Esophagus (tissue), 2 donors: Measurements from ENCODE around the gene OR51Q1. TPM values are rescaled to one million over a fixed set of nuclear protein-coding genes. Genes with fewer than 3 reads are reported as not detected.

Source experiments
- H3K27ac ChIP-seq, 2 donors: one replicate each; pipeline ENCODE4 v1.5.1; 2013; ENCODE audit warnings: low read depth in 2 of 2, mild to moderate bottlenecking in 2 of 2, inconsistent platforms in 1 of 2, low read length in 1 of 2, moderate library complexity in 1 of 2
- H3K27me3 ChIP-seq, 2 donors: one replicate each; pipeline ENCODE4 v1.6.1; 2013; ENCODE audit warnings: low read length in 2 of 2, control low read depth in 1 of 2, mild to moderate bottlenecking in 1 of 2; ENCODE audit not compliant: insufficient read depth in 2 of 2, control insufficient read depth in 1 of 2
- H3K36me3 ChIP-seq, 2 donors: one replicate each; pipeline ENCODE4 v1.6.1; 2013; ENCODE audit warnings: low read length in 1 of 2; ENCODE audit not compliant: control insufficient read depth in 2 of 2, insufficient read depth in 2 of 2
- H3K4me1 ChIP-seq, 2 donors: one replicate each; pipeline ENCODE4 v1.6.1; 2013; ENCODE audit warnings: low read length in 1 of 2; ENCODE audit not compliant: control insufficient read depth in 2 of 2, insufficient read depth in 2 of 2
- H3K4me3 ChIP-seq, 2 donors: one replicate each; pipeline ENCODE4 v1.5.1; 2013; ENCODE audit warnings: low read length in 2 of 2, mild to moderate bottlenecking in 2 of 2, low read depth in 1 of 2, moderate library complexity in 1 of 2
- H3K9me3 ChIP-seq, 2 donors: one replicate each; pipeline ENCODE4 v1.6.1; 2013; ENCODE audit warnings: mild to moderate bottlenecking in 2 of 2, low read depth in 1 of 2, low read length in 1 of 2, moderate library complexity in 1 of 2; ENCODE audit not compliant: control insufficient read depth in 2 of 2, insufficient read depth in 1 of 2
- WGBS, 2 donors: extraction: QIAGEN DNeasy Blood & Tissue Kit; methylation state at CpG; one replicate each; pipeline ENCODE4 v1.1.7; 2013; 5-methylcytosine and 5-hydroxymethylcytosine counted together
- polyA plus RNA-seq, 2 donors: library from polyadenylated mRNA; stranded (reverse); fragments of 200-250 nt; gene quantifications; one replicate each; pipeline ENCODE4 v1.2.3, GENCODE V29; 2013
- donor health status: healthy with polysubstance abuse.
- donor health status: Bipolar disorder and iron deficiency.

Gene OR51Q1
- polyA plus RNA-seq, 2 donors: not detected

DNA sequence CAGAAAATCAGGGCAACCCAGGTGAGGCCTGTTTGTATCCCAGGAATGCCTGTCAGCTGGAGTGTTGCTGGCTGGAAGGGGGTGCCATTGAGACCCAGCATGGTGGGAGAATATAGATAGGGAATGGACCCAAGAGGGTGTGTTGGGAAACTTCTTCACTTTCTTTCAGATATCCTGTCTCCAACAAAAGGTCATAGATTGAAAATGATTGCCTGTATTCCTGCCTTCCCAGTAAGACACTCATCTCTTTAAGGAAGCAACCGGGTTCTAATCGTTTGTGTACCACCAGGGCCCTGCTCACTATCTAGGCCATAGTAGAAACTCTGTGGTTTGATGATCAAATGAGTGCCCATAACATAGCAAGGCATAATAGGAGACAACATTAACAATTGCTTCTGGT, 19.5 kb downstream of the OR51Q1 start, which contains the start of gene OR51I1:
OR51I1 (minus strand) TSS at position 101 of the 400 bp plus-strand sequence; CDS start at position 101, 0 bp downstream.
- 30 to 39% methylated on average over 2 of the region's 2 CpGs for WGBS, 2 donors
- H3K27me3 ChIP-seq: no peaks in the 10 kb centered on the region
- no peaks in the 10 kb centered on the region for H3K4me1 ChIP-seq
- no peak within 1 kb of the TSS for H3K27ac ChIP-seq
- no peak within 1 kb of the TSS for H3K4me3 ChIP-seq
- no peaks in the 10 kb centered on the region for H3K9me3 ChIP-seq
- H3K36me3 ChIP-seq: no peaks in the 10 kb centered on the region

DNA sequence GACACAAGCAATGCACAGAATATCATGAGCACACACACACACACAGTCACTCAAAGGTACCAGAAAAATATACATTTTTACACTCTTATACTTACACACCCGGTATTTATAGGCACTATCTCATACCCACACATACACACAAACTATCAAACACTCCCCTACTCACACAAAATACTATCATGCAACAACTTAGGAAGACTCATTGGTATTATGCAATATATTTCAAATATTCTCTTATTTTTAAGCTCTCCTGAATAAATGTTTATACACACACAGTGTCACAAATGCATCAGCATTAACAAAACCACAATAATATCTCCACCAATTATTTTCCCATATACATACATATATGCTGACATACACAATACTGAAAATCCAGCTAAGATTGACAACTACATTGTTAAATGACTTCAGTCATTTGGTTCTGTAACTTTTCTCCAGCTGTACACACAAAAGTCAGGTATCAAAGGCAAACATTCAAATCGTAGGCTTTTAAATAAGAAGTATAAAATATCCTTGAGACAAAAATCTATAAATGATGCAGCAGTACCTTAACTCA, 22.0 kb downstream of the OR51Q1 start:
- H3K4me3 ChIP-seq: no peak overlapping the region
- H3K27me3 ChIP-seq: no peaks in the 10 kb centered on the region
- no peaks in the 10 kb centered on the region for H3K36me3 ChIP-seq
- H3K4me1 ChIP-seq: no peaks in the 10 kb centered on the region
- H3K27ac ChIP-seq: no peak overlapping the region
- no peaks in the 10 kb centered on the region for H3K9me3 ChIP-seq
- 36 to 39% methylated on average over 2 of the region's 2 CpGs for WGBS, 2 donors

DNA sequence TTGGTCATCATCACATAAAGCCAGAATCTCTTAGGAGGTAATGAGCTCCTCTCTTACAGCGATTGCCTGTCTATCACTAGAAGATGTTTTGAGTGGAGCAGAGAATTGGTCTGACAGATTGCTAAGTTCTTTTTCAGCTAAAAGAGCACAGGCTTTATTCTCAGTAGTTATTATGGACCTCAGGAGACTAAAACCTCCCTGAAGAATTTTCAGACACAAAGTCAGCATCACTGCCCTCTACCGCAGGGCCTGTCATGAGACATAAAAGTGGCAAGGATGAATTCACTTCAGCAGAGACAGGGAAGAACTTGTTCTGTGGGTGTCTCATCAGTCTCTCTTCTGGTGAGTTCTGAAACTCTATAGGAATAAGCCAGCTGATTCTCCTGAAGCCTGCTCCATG, 27.1 kb downstream of the OR51Q1 start, which contains the start of gene OR51I2:
OR51I2 (plus strand) TSS at position 301 of the 400 bp plus-strand sequence. CDS start 4,166 bp downstream, outside the sequence.
- H3K4me3 ChIP-seq: no peak within 1 kb of the TSS
- H3K4me1 ChIP-seq: no peaks in the 10 kb centered on the region
- no peaks in the 10 kb centered on the region for H3K27me3 ChIP-seq
- no peaks in the 10 kb centered on the region for H3K36me3 ChIP-seq
- H3K27ac ChIP-seq: no peak within 1 kb of the TSS
- H3K9me3 ChIP-seq: no peaks in the 10 kb centered on the region
- 90 to 93% methylated on average over 2 of the region's 2 CpGs for WGBS, 2 donors

DNA sequence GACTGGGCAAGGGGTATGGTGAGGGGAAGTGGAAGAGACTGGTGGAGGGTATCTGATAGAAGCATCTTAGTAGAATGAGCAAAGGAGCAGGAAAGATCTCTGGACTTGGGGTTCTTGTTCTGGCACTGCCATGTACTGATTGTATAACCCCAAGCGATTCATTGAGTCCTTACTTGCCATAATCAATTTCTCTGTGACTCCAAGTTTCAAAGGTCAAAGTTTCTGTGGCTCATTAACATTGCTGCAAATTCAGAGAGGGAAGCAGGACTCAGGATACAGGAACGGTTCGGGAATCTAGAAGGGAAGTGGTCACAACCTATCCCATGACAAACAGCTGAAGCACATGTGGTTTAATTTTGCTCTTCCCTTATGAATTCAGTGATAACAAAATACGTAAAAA, 27.5 kb downstream of the OR51Q1 start:
- Histone ChIP-seq H3K4me1 (no peaks in the 10 kb centered on the region), H3K9me3 (no peaks in the 10 kb centered on the region), H3K27ac (no peak overlapping the region), H3K27me3 (no peaks in the 10 kb centered on the region), H3K36me3 (no peaks in the 10 kb centered on the region), H3K4me3 (no peak overlapping the region)
- 58 to 83% methylated on average over 4 of the region's 4 CpGs for WGBS, 2 donors

DNA sequence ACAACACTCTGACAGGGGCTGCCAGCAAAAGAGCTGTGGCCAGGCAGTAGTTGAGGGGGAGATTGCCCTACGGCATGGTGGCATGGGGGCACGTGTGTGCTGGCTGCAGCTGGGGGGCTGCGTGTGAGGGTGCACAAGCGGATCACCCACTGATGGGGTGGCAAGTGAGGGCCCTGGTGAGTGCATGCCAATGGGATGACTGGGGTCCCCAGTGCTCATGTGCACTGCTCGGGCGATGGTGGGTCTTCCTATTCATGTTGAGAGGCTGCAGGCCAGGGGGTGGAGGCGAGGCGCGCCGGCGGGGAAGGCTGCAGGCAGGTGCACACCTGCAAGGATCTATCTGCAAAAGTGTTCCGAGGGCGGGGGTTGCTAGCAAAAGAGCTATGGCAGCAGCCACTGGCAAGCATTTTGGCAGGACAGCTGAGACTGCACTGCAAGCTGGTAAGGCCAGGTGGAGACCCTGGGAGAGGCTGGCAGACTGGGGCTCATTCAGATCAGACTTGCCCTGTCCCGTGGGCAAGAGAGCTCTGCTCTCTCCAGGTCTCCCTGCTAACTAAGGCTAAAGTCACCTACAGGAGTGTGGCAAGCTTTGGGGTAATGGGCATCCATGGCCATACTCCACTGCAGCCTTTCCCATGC, 39.2 kb downstream of the OR51Q1 start:
- Histone ChIP-seq H3K36me3 (no peaks in the 10 kb centered on the region), H3K4me1 (no peaks in the 10 kb centered on the region), H3K9me3 (peaks cover 0 to 4% of the 10 kb centered on the region in 2 donors), H3K27ac (no peak overlapping the region), H3K27me3 (no peaks in the 10 kb centered on the region), H3K4me3 (no peak overlapping the region)
- 88 to 93% methylated on average over 14 of the region's 14 CpGs for WGBS, 2 donors

DNA sequence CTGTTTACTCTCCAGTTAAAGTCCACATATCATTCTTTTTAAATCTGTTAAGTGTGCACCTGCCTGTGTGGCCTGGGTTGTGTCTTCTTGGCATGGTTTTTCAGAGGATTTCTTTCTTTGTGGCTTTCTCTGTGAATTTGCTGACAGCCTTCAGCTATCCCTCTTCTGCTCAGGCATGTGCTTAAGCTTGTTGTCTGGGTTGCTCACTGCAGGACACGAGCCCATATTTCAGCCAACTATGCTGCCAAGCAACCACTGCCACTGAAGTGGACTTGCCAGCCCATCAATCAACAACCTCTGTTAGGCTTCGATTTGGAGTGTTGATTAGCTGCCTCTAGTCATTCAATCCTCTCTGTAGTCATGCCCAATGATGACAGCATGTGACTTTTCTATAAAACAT, 45.6 kb downstream of the OR51Q1 start:
- Histone ChIP-seq H3K36me3 (no peaks in the 10 kb centered on the region), H3K27me3 (no peaks in the 10 kb centered on the region), H3K4me1 (no peaks in the 10 kb centered on the region), H3K27ac (no peak overlapping the region), H3K4me3 (no peak overlapping the region), H3K9me3 (no peaks in the 10 kb centered on the region)
- WGBS, 2 donors: 32% methylated on average over 2 of the region's 2 CpGs

Other genes with a start within 250 kb of the OR51Q1 start
- not detected for gene OR51V1, start 221.4 kb upstream of the OR51Q1 start, polyA plus RNA-seq
- under 1 TPM; 0.41 to 0.53 TPM for gene HBB, start 195.0 kb upstream of the OR51Q1 start, polyA plus RNA-seq
- gene HBD, start 187.6 kb upstream of the OR51Q1 start, polyA plus RNA-seq: not detected
- gene HBG1, start 172.3 kb upstream of the OR51Q1 start, polyA plus RNA-seq: not detected
- gene HBG2, start 167.3 kb upstream of the OR51Q1 start, polyA plus RNA-seq: not detected
- gene HBE1, start 152.2 kb upstream of the OR51Q1 start, polyA plus RNA-seq: not detected
- gene OR51B4, start 120.2 kb upstream of the OR51Q1 start, polyA plus RNA-seq: not detected
- not detected for gene OR51B2, start 97.8 kb upstream of the OR51Q1 start, polyA plus RNA-seq
- gene OR51B5, start 78.6 kb upstream of the OR51Q1 start, polyA plus RNA-seq: not detected
- not detected for gene OR51B6, start 70.6 kb upstream of the OR51Q1 start, polyA plus RNA-seq
- gene OR51M1, start 38.3 kb upstream of the OR51Q1 start, polyA plus RNA-seq: not detected
- gene OR51I1, start 19.4 kb downstream of the OR51Q1 start, polyA plus RNA-seq: not detected
- gene OR51I2, start 27.2 kb downstream of the OR51Q1 start, polyA plus RNA-seq: not detected
- gene OR52D1, start 66.6 kb downstream of the OR51Q1 start, polyA plus RNA-seq: not detected
- gene UBQLN3, start 87.8 kb downstream of the OR51Q1 start, polyA plus RNA-seq: not detected
- under 1 TPM; 0.15 to 0.49 TPM for gene UBQLNL, start 94.6 kb downstream of the OR51Q1 start, polyA plus RNA-seq
- gene OR52H1, start 126.4 kb downstream of the OR51Q1 start, polyA plus RNA-seq: not detected
- gene OR52B6, start 158.8 kb downstream of the OR51Q1 start, polyA plus RNA-seq: not detected
- gene TRIM6, start 174.5 kb downstream of the OR51Q1 start, polyA plus RNA-seq: 1 to 10 TPM; 4.9 to 5.2 TPM
- 1 to 10 TPM; 2.5 to 2.6 TPM for gene TRIM34, start 202.9 kb downstream of the OR51Q1 start, polyA plus RNA-seq